SH-SY5Y (cell line): ENCODE data around the gene NTRK1.

Experiments used
- GATA2 ChIP-seq: IDR thresholded peaks from 2 replicates; pipeline ENCODE4 v1.6.1; 2011; ENCODE audit warnings: mild to moderate bottlenecking, low read depth, low read length
- GATA3 ChIP-seq: IDR thresholded peaks from 2 replicates; pipeline ENCODE4 v1.6.1; 2011; ENCODE audit warnings: low read depth, mild to moderate bottlenecking, low read length, moderate library complexity

- TF ChIP-seq GATA2 (no peak), GATA3 (no peak)
Observed at GRCh38 chr1:156881663-156882062, 21.0 kb downstream of the NTRK1 start.
